GM12878 (cell line): ENCODE data around the gene HSD17B14. TPM values are rescaled to one million over a fixed set of nuclear protein-coding genes. Genes with fewer than 3 reads are reported as not detected.

Source experiments
- BACH1 ChIP-seq: fragments of 450-650 bp; IDR thresholded peaks from 2 replicates; pipeline ENCODE4 v1.6.1; 2017; ENCODE audit warnings: mild to moderate bottlenecking, borderline replicate concordance
- BHLHE40 ChIP-seq, 2 experiments: fragments of 450-650 bp in 1 of 2; IDR thresholded peaks; 2 replicates each; pipeline ENCODE4 v1.6.1; 2011 to 2017; ENCODE audit warnings: low read depth in 2 of 2, borderline replicate concordance in 1 of 2, improper control_type of control experiment in 1 of 2, low read length in 1 of 2, mild to moderate bottlenecking in 1 of 2
- CREB1 ChIP-seq: IDR thresholded peaks from 2 replicates; pipeline ENCODE4 v1.6.1; 2012; ENCODE audit warnings: low read depth, mild to moderate bottlenecking, inconsistent platforms
- EED ChIP-seq: sonication (generic); IDR thresholded peaks from 2 replicates; pipeline ENCODE4 v1.6.1; 2016; ENCODE audit warnings: antibody characterized with exemption, low read depth
- ETV6 ChIP-seq, 2 experiments: fragments of 450-650 bp in 1 of 2; IDR thresholded peaks in 1 of 2; conservative IDR thresholded peaks in 1 of 2; 2 replicates each; pipeline ENCODE4 v1.6.1; 2014; ENCODE audit warnings: antibody characterized with exemption in 1 of 2, borderline replicate concordance in 1 of 2, low read depth in 1 of 2, mild to moderate bottlenecking in 1 of 2, moderate library complexity in 1 of 2
- IKZF1 ChIP-seq: fragments of 450-650 bp; conservative IDR thresholded peaks from 2 replicates; pipeline ENCODE4 v1.6.1; 2017; ENCODE audit warnings: antibody characterized with exemption, mild to moderate bottlenecking
- JUNB ChIP-seq: IDR thresholded peaks from 2 replicates; pipeline ENCODE4 v1.6.1; 2016; ENCODE audit warnings: antibody characterized with exemption, mild to moderate bottlenecking
- NR2F1 ChIP-seq: fragments of 450-650 bp; conservative IDR thresholded peaks from 2 replicates; pipeline ENCODE4 v1.6.1; 2017; ENCODE audit warnings: mild to moderate bottlenecking
- PAX5 ChIP-seq: IDR thresholded peaks from 2 replicates; pipeline ENCODE4 v1.6.1; 2011; ENCODE audit warnings: low read depth, low read length, borderline replicate concordance
- PBX3 ChIP-seq: IDR thresholded peaks from 2 replicates; pipeline ENCODE4 v1.6.1; 2011; ENCODE audit warnings: mild to moderate bottlenecking, low read depth, low read length, moderate library complexity; ENCODE audit not compliant: insufficient replicate concordance
- PKNOX1 ChIP-seq: fragments of 450-650 bp; IDR thresholded peaks from 2 replicates; pipeline ENCODE4 v1.6.1; 2016; ENCODE audit warnings: mild to moderate bottlenecking
- POLR2A ChIP-seq: IDR thresholded peaks from 2 replicates; pipeline ENCODE4 v1.6.1; 2011; ENCODE audit warnings: low read depth, mild to moderate bottlenecking, low read length
- POLR2AphosphoS2 ChIP-seq: IDR thresholded peaks from 2 replicates; pipeline ENCODE4 v1.6.1; 2011; ENCODE audit warnings: low read depth, mild to moderate bottlenecking, low read length, improper control_type of control experiment, moderate library complexity
- POLR2AphosphoS5 ChIP-seq: IDR thresholded peaks from 2 replicates; pipeline ENCODE4 v1.6.1; 2011; ENCODE audit warnings: mild to moderate bottlenecking, low read length, inconsistent platforms
- POU2F2 ChIP-seq: IDR thresholded peaks from 3 replicates; pipeline ENCODE4 v1.6.1; 2011; ENCODE audit warnings: low read depth, mild to moderate bottlenecking, low read length, borderline replicate concordance
- SKIL ChIP-seq: fragments of 450-650 bp; IDR thresholded peaks from 2 replicates; pipeline ENCODE4 v1.6.1; 2017; ENCODE audit warnings: mild to moderate bottlenecking, low read depth, inconsistent platforms; ENCODE audit not compliant: poor library complexity, severe bottlenecking
- SMAD1 ChIP-seq: fragments of 450-650 bp; IDR thresholded peaks from 2 replicates; pipeline ENCODE4 v1.6.1; 2018; ENCODE audit warnings: mild to moderate bottlenecking, low read depth; ENCODE audit not compliant: partially characterized antibody
- polyA plus RNA-seq, 11 experiments: library from polyadenylated mRNA; depleted of rRNA in 4 of 11; unstranded in 6 of 11; stranded (reverse) in 5 of 11; fragments of >200 nt; fragmentation: Nextera tagmentation in 4 of 11; fragmentation: Illumina TruSeq in 1 of 11; extraction: Ambion mirVana in 4 of 11; extraction: Trizol in 1 of 11; gene quantifications; 1 replicate in 1 of 11; 2 replicates in 10 of 11; pipeline versions ENCODE4 v1.2.1 to v1.2.3, GENCODE V29; 2011 to 2016; ENCODE audit warnings: inconsistent platforms in 2 of 11, missing spikeins in 2 of 11, low read depth in 1 of 11
- total RNA-seq, 4 experiments: library from RNA; depleted of rRNA in 3 of 4; stranded (reverse); fragments of >200 nt in 3 of 4; fragmentation: Illumina TruSeq in 1 of 4; extraction: Trizol in 1 of 4; gene quantifications; 2 replicates each; pipeline versions ENCODE4 v1.2.1 to v1.2.3, GENCODE V29; 2013 to 2021

The HSD17B14 gene
- total and polyA plus RNA-seq, 10 of the 15 experiments (the other 5 are each of a cell fraction or from before 2014, with no cell fraction given) = 0.21 to 4.1 (median 0.61) TPM

GRCh38 chr19:48876043-48876981 lies 40.0 kb upstream of the HSD17B14 start (continued):
- TF ChIP-seq IKZF1 = 0 out of 2 replicates have a peak, but pooled peaks have one; percentile 16
- TF ChIP-seq POU2F2 = peak; percentile 28; the same call in 1 of the 3 replicates
- TF ChIP-seq EED = peak; percentile 42; the same call in 1 of the 2 replicates
- TF ChIP-seq BHLHE40 (IDR thresholded peaks at IDR 0.05; ENCODE audit: borderline replicate concordance in 1 of 2, low read depth in 2 of 2, low read length in 1 of 2) = peak; percentile 94 to 98
- 0 out of 2 replicates have a peak, but pooled peaks have one; percentile 25 for TF ChIP-seq PAX5
- TF ChIP-seq SKIL = peak; percentile 33
- peak; percentile 67; the same call in 1 of the 2 replicates for TF ChIP-seq BACH1
- TF ChIP-seq POLR2A = peak; percentile 53; the same call in 1 of the 2 replicates
- peak; percentile 46; the same call in 1 of the 2 replicates for TF ChIP-seq NR2F1
- peak; percentile 39; the same call in 1 of the 2 replicates for TF ChIP-seq CREB1
- 0 out of 4 replicates have a peak, but pooled peaks of 1 of the 2 experiments have one; percentile 7 for TF ChIP-seq ETV6 (conservative IDR thresholded peaks at IDR 0.05 in 1 of 2, IDR thresholded peaks at IDR 0.05 in 1 of 2; ENCODE audit: borderline replicate concordance in 1 of 2, low read depth in 1 of 2)
- TF ChIP-seq PKNOX1 = peak; percentile 62; the same call in 1 of the 2 replicates
- TF ChIP-seq POLR2AphosphoS5 = peak; percentile 69
- TF ChIP-seq PBX3 = peak; percentile 58
- TF ChIP-seq SMAD1 = peak; percentile 62
- TF ChIP-seq POLR2AphosphoS2 = peak; percentile 66
- TF ChIP-seq JUNB = peak; percentile 44
